Ishikawa (cell line): ENCODE data around the gene ITPA.
A peak's percentile ranks its signal among the peaks of the same experiment; 100 is the strongest.

ENCODE experiments used
- CEBPB ChIP-seq: IDR thresholded peaks from 2 replicates; pipeline ENCODE4 v1.6.1; 2012
- CREB1 ChIP-seq: IDR thresholded peaks from 2 replicates; pipeline ENCODE4 v1.6.1; 2012; ENCODE audit warnings: low read depth
- EGR1 ChIP-seq: IDR thresholded peaks from 2 replicates; pipeline ENCODE4 v1.6.1; 2012
- EP300 ChIP-seq: IDR thresholded peaks from 2 replicates; pipeline ENCODE4 v1.6.1; 2012; ENCODE audit warnings: borderline replicate concordance
- FOXM1 ChIP-seq: IDR thresholded peaks from 2 replicates; pipeline ENCODE4 v1.6.1; 2012; ENCODE audit warnings: low read depth, borderline replicate concordance
- NFIC ChIP-seq: IDR thresholded peaks from 2 replicates; pipeline ENCODE4 v1.6.1; 2012
- RAD21 ChIP-seq: IDR thresholded peaks from 2 replicates; pipeline ENCODE4 v1.6.1; 2012; ENCODE audit warnings: low read depth
- TAF1 ChIP-seq: IDR thresholded peaks from 2 replicates; pipeline ENCODE4 v1.6.1; 2012; ENCODE audit warnings: low read depth, mild to moderate bottlenecking
- TCF12 ChIP-seq: IDR thresholded peaks from 2 replicates; pipeline ENCODE4 v1.6.1; 2012; ENCODE audit warnings: low read depth
- TEAD4 ChIP-seq: IDR thresholded peaks from 2 replicates; pipeline ENCODE4 v1.6.1; 2012
- USF1 ChIP-seq: IDR thresholded peaks from 2 replicates; pipeline ENCODE4 v1.6.1; 2012
- YY1 ChIP-seq: IDR thresholded peaks from 2 replicates; pipeline ENCODE4 v1.6.1; 2012; ENCODE audit warnings: low read depth
- ZBTB7A ChIP-seq: IDR thresholded peaks from 2 replicates; pipeline ENCODE4 v1.6.1; 2012; ENCODE audit warnings: low read depth
- TF ChIP-seq, protein P1 (sequence below): IDR thresholded peaks from 2 replicates; pipeline ENCODE4 v1.6.1; 2012; ENCODE audit warnings: low read depth, mild to moderate bottlenecking
- TF ChIP-seq, protein P2 (sequence below): IDR thresholded peaks from 2 replicates; pipeline ENCODE4 v1.6.1; 2012

ITPA gene

GRCh38 chr20:3222635-3223600 is 13.6 kb downstream of the ITPA start:
- TF ChIP-seq TCF12: peak; percentile 91
- TF ChIP-seq EGR1: no peak
- TF ChIP-seq ZBTB7A: no peak
- 0 out of 2 replicates have a peak, but pooled peaks have one; percentile 15 for TF ChIP-seq USF1
- TF ChIP-seq CEBPB: no peak
- no peak for TF ChIP-seq YY1
- TF ChIP-seq RAD21: no peak; the same call in 1 of the 2 replicates
- TF ChIP-seq, protein P1, sequence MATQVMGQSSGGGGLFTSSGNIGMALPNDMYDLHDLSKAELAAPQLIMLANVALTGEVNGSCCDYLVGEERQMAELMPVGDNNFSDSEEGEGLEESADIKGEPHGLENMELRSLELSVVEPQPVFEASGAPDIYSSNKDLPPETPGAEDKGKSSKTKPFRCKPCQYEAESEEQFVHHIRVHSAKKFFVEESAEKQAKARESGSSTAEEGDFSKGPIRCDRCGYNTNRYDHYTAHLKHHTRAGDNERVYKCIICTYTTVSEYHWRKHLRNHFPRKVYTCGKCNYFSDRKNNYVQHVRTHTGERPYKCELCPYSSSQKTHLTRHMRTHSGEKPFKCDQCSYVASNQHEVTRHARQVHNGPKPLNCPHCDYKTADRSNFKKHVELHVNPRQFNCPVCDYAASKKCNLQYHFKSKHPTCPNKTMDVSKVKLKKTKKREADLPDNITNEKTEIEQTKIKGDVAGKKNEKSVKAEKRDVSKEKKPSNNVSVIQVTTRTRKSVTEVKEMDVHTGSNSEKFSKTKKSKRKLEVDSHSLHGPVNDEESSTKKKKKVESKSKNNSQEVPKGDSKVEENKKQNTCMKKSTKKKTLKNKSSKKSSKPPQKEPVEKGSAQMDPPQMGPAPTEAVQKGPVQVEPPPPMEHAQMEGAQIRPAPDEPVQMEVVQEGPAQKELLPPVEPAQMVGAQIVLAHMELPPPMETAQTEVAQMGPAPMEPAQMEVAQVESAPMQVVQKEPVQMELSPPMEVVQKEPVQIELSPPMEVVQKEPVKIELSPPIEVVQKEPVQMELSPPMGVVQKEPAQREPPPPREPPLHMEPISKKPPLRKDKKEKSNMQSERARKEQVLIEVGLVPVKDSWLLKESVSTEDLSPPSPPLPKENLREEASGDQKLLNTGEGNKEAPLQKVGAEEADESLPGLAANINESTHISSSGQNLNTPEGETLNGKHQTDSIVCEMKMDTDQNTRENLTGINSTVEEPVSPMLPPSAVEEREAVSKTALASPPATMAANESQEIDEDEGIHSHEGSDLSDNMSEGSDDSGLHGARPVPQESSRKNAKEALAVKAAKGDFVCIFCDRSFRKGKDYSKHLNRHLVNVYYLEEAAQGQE: no peak
- peak; percentile 90 for TF ChIP-seq NFIC
- TF ChIP-seq FOXM1: no peak
- TF ChIP-seq, protein P2, sequence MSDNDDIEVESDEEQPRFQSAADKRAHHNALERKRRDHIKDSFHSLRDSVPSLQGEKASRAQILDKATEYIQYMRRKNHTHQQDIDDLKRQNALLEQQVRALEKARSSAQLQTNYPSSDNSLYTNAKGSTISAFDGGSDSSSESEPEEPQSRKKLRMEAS: peak; percentile 58
- no peak for TF ChIP-seq CREB1
- peak; percentile 47 for TF ChIP-seq TEAD4
- TF ChIP-seq EP300: peak; percentile 82
- TF ChIP-seq TAF1: no peak

DNA sequence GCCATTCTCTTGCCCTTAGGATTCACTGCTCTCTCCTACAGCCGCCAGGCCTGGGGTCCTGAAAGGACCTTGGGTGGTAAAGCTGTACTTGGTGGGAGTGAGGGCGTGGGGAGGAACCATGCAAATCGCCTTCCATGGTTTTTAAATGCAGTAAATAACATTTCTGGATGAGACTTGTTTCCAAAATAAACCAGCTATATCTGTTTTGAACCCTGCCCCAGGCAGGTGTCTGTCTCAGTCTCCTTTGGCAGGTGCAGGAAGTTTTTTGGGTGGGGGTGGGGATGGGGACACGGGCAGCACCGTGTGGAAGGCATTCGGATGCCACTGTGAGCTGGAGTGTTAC is 14.3 kb downstream of the ITPA start:
- TF ChIP-seq RAD21 (no peak), NFIC (no peak), ZBTB7A (no peak), CEBPB (no peak), TAF1 (no peak), EGR1 (no peak), YY1 (no peak), USF1 (no peak)
- TF ChIP-seq, protein P2: no peak

DNA sequence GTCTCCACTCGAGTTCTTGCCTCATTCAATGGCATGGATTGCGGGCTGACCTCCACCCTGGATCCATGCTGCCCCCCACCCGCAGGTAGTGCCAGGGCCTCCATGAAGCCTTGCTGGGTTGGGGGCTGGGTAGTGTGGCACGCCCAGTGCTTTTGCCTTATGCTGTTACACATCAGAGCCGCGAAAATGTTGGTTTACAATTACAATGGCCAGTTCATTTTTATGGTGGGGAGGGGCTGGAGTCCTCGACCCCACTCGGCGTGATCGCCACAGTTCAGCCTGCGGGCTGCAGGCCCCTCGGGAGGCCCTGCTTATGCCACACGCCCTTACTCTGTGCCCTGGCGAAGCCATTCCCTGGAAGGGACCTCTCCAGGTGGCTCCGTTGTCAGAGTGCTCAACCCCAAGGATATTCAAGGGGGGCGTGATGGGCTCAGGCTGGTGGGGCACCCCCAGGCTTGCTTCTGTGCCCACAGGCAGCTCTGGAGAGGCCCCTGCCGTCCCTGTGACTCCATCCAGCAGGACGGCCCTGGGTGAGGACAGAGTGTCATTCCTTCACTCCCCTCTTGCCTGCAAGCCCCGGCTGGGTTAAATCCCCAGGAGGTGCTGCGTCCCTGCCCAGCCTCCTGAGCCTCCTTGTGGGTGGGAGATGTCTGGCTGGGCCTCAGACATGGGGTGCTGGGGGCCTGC is 14.8 kb downstream of the ITPA start:
- TF ChIP-seq, protein P1: no peak
- no peak for TF ChIP-seq RAD21

- TF ChIP-seq CEBPB (no peak), FOXM1 (no peak), USF1 (no peak), CREB1 (no peak), ZBTB7A (no peak), TEAD4 (no peak), NFIC (no peak), RAD21 (no peak), EP300 (no peak), EGR1 (no peak), YY1 (no peak), TCF12 (no peak), TAF1 (no peak)
- TF ChIP-seq, protein P2: no peak
- TF ChIP-seq, protein P1: no peak
Measured at GRCh38 chr20:3224681-3225421, 15.6 kb downstream of the ITPA start.
